ENCODE data around the gene CEP72.

DNA sequence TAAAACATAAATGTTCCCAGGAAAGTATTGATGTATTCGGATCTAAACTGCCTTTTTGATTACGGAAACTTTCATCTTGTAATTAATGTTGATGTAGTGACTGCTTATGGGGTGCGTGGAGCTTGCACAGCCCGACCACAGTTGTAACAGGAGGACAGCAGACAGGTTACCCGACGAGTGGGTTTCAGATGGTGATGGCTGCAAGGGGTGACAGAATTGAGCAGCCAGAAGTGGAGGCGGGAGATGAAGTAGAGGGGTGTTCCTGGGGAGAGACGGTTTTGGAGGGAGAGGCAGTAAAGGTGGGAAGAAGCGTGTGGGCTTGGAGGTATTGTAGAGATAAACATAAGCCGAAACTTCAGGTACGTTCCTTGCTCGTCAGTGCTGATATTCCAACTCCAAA, 5.8 kb downstream of the CEP72 start:
- TF ChIP-seq, protein P1, sequence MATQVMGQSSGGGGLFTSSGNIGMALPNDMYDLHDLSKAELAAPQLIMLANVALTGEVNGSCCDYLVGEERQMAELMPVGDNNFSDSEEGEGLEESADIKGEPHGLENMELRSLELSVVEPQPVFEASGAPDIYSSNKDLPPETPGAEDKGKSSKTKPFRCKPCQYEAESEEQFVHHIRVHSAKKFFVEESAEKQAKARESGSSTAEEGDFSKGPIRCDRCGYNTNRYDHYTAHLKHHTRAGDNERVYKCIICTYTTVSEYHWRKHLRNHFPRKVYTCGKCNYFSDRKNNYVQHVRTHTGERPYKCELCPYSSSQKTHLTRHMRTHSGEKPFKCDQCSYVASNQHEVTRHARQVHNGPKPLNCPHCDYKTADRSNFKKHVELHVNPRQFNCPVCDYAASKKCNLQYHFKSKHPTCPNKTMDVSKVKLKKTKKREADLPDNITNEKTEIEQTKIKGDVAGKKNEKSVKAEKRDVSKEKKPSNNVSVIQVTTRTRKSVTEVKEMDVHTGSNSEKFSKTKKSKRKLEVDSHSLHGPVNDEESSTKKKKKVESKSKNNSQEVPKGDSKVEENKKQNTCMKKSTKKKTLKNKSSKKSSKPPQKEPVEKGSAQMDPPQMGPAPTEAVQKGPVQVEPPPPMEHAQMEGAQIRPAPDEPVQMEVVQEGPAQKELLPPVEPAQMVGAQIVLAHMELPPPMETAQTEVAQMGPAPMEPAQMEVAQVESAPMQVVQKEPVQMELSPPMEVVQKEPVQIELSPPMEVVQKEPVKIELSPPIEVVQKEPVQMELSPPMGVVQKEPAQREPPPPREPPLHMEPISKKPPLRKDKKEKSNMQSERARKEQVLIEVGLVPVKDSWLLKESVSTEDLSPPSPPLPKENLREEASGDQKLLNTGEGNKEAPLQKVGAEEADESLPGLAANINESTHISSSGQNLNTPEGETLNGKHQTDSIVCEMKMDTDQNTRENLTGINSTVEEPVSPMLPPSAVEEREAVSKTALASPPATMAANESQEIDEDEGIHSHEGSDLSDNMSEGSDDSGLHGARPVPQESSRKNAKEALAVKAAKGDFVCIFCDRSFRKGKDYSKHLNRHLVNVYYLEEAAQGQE (IDR thresholded peaks at IDR 0.05; ENCODE audit: insufficient read depth in 1 of 2, low read depth in 2 of 2, low read length in 1 of 2), result no peak
- TF ChIP-seq, protein P2, sequence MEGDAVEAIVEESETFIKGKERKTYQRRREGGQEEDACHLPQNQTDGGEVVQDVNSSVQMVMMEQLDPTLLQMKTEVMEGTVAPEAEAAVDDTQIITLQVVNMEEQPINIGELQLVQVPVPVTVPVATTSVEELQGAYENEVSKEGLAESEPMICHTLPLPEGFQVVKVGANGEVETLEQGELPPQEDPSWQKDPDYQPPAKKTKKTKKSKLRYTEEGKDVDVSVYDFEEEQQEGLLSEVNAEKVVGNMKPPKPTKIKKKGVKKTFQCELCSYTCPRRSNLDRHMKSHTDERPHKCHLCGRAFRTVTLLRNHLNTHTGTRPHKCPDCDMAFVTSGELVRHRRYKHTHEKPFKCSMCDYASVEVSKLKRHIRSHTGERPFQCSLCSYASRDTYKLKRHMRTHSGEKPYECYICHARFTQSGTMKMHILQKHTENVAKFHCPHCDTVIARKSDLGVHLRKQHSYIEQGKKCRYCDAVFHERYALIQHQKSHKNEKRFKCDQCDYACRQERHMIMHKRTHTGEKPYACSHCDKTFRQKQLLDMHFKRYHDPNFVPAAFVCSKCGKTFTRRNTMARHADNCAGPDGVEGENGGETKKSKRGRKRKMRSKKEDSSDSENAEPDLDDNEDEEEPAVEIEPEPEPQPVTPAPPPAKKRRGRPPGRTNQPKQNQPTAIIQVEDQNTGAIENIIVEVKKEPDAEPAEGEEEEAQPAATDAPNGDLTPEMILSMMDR (IDR thresholded peaks at IDR 0.05), result no peak
- no peak for TF ChIP-seq POLR2AphosphoS5 (IDR thresholded peaks at IDR 0.05; ENCODE audit: low read depth, low read length)
